K562 (cell line): ENCODE data around the gene ZFAND2B. TPM values are rescaled to one million over a fixed set of nuclear protein-coding genes. Genes with fewer than 3 reads are reported as not detected.

Source experiments
- CBFB ChIP-seq: sonication (generic); formaldehyde crosslinking; IDR thresholded peaks from 2 replicates; pipeline ENCODE4 v1.4.0; 2020; ENCODE audit warnings: mild to moderate bottlenecking, missing genetic modification reagents
- CTCF ChIP-seq, 3 experiments: IDR thresholded peaks in 2 of 3; conservative IDR thresholded peaks in 1 of 3; 2 replicates each; pipeline ENCODE4 v1.5.1; 2011 to 2012; ENCODE audit warnings: low read length in 3 of 3, mild to moderate bottlenecking in 3 of 3, control low read depth in 2 of 3, improper control_type of control experiment in 1 of 3, inconsistent platforms in 1 of 3, low read depth in 1 of 3, mixed read lengths in 1 of 3, moderate library complexity in 1 of 3; ENCODE audit not compliant: insufficient read depth in 2 of 3
- GABPB1 ChIP-seq: sonication (generic); formaldehyde crosslinking; IDR thresholded peaks from 2 replicates; pipeline ENCODE4 v1.8.0; 2022; ENCODE audit warnings: mild to moderate bottlenecking, missing genetic modification reagents
- IFI16 ChIP-seq: fragments of 250-450 bp; sonication (Bioruptor Pico); IDR thresholded peaks from 2 replicates; pipeline ENCODE4 v2.1.2; 2022; ENCODE audit warnings: mild to moderate bottlenecking, inconsistent platforms
- LARP7 ChIP-seq: fragments of 450-650 bp; IDR thresholded peaks from 2 replicates; pipeline ENCODE4 v1.6.1; 2016
- MTA2 ChIP-seq: fragments of 450-650 bp; IDR thresholded peaks from 2 replicates; pipeline ENCODE4 v1.6.1; 2016; ENCODE audit warnings: low read depth
- NCOR1 ChIP-seq: fragments of 450-650 bp; IDR thresholded peaks from 2 replicates; pipeline ENCODE4 v1.6.1; 2016; ENCODE audit warnings: mild to moderate bottlenecking, moderate library complexity
- NFRKB ChIP-seq: fragments of 450-650 bp; IDR thresholded peaks from 2 replicates; pipeline ENCODE4 v1.6.1; 2016; ENCODE audit warnings: low read depth
- RB1 ChIP-seq: fragments of 450-650 bp; IDR thresholded peaks from 2 replicates; pipeline ENCODE4 v1.6.1; 2017; ENCODE audit warnings: low read depth, mild to moderate bottlenecking
- SFPQ ChIP-seq: fragments of 200-400 bp; formaldehyde crosslinking; IDR thresholded peaks from 2 replicates; pipeline ENCODE4 v1.6.1; 2017; ENCODE audit warnings: mild to moderate bottlenecking, low read depth, low read length, moderate library complexity
- SOX6 ChIP-seq: fragments of 450-650 bp; IDR thresholded peaks from 2 replicates; pipeline ENCODE4 v1.6.1; 2014; ENCODE audit warnings: mild to moderate bottlenecking
- ZNF140 ChIP-seq: fragments of 250-450 bp; sonication (Bioruptor Pico); IDR thresholded peaks from 2 replicates; pipeline ENCODE4 v1.8.0; 2021; ENCODE audit warnings: moderate library complexity, mild to moderate bottlenecking, inconsistent platforms
- ZNF408 ChIP-seq: fragments of 250-450 bp; sonication (Bioruptor Pico); IDR thresholded peaks from 2 replicates; pipeline ENCODE4 v1.4.0; 2020; ENCODE audit warnings: low read depth, mild to moderate bottlenecking, moderate library complexity
- ZNF589 ChIP-seq: fragments of 200-800 bp; sonication (Bioruptor generic); IDR thresholded peaks from 2 replicates; pipeline ENCODE4 v1.6.1; 2016; ENCODE audit warnings: low read depth, missing genetic modification characterization, missing compliant biosample characterization
- polyA plus RNA-seq, 8 experiments: library from polyadenylated mRNA; depleted of rRNA in 4 of 8; stranded (reverse) in 5 of 8; unstranded in 3 of 8; fragments of >200 nt; fragmentation: Nextera tagmentation in 2 of 8; fragmentation: Illumina TruSeq in 1 of 8; extraction: Ambion mirVana in 2 of 8; extraction: Trizol in 1 of 8; gene quantifications; 2 replicates each; pipeline versions ENCODE4 v1.2.1 to v1.2.3, GENCODE V29; 2011 to 2014; ENCODE audit warnings: inconsistent platforms in 1 of 8, missing spikeins in 1 of 8
- total RNA-seq, 7 experiments: library from RNA; depleted of rRNA in 6 of 7; stranded (reverse); fragments of >200 nt in 6 of 7; fragmentation: Illumina TruSeq in 2 of 7; extraction: Trizol in 2 of 7; gene quantifications; 2 replicates each; pipeline versions ENCODE4 v1.2.1 to v1.2.3, GENCODE V29; 2011 to 2021; ENCODE audit warnings: low replicate concordance in 1 of 7
- TF ChIP-seq, protein P1 (sequence below): IDR thresholded peaks from 2 replicates; pipeline ENCODE4 v1.6.1; 2011; ENCODE audit warnings: borderline replicate concordance, low read depth, mild to moderate bottlenecking, moderate library complexity, low read length; ENCODE audit not compliant: insufficient read depth, poor library complexity, severe bottlenecking
- TF ChIP-seq, protein P2 (sequence below): IDR thresholded peaks from 3 replicates; pipeline ENCODE4 v1.6.1; 2011; ENCODE audit warnings: borderline replicate concordance, mild to moderate bottlenecking; ENCODE audit not compliant: insufficient read length, insufficient read depth
- TF ChIP-seq, protein P3 (sequence below), 2 experiments: IDR thresholded peaks; 2 replicates each; pipeline ENCODE4 v1.6.1; 2012; ENCODE audit warnings: improper control_type of control experiment in 2 of 2, low read depth in 2 of 2, low read length in 2 of 2, borderline replicate concordance in 1 of 2

Gene ZFAND2B
- total and polyA plus RNA-seq, 9 of the 15 experiments (the other 6 are each of a cell fraction or from before 2014, with no cell fraction given) = 9.9 to 33.3 (median 26.1) TPM

GRCh38 chr2:219171231-219171651, 35.3 kb upstream of the ZFAND2B start (continued):
- TF ChIP-seq SOX6 (no peak), NCOR1 (no peak), SFPQ (no peak), CBFB (no peak), LARP7 (no peak), CTCF (IDR thresholded peaks at IDR 0.05 in 2 of 3, conservative IDR thresholded peaks at IDR 0.05 in 1 of 3; ENCODE audit: insufficient read depth in 2 of 3, low read depth in 1 of 3, low read length in 3 of 3) (peak; percentile 50 to 75 (median 72)), ZNF408 (CRISPR knock-in tag) (no peak), NFRKB (no peak), MTA2 (no peak), RB1 (no peak), GABPB1 (CRISPR knock-in tag) (no peak), ZNF140 (no peak), ZNF589 (CRISPR knock-in tag) (no peak), IFI16 (CRISPR knock-in tag) (no peak)
- TF ChIP-seq, protein P1, sequence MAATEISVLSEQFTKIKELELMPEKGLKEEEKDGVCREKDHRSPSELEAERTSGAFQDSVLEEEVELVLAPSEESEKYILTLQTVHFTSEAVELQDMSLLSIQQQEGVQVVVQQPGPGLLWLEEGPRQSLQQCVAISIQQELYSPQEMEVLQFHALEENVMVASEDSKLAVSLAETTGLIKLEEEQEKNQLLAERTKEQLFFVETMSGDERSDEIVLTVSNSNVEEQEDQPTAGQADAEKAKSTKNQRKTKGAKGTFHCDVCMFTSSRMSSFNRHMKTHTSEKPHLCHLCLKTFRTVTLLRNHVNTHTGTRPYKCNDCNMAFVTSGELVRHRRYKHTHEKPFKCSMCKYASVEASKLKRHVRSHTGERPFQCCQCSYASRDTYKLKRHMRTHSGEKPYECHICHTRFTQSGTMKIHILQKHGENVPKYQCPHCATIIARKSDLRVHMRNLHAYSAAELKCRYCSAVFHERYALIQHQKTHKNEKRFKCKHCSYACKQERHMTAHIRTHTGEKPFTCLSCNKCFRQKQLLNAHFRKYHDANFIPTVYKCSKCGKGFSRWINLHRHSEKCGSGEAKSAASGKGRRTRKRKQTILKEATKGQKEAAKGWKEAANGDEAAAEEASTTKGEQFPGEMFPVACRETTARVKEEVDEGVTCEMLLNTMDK = peak; percentile 17
- TF ChIP-seq, protein P2, sequence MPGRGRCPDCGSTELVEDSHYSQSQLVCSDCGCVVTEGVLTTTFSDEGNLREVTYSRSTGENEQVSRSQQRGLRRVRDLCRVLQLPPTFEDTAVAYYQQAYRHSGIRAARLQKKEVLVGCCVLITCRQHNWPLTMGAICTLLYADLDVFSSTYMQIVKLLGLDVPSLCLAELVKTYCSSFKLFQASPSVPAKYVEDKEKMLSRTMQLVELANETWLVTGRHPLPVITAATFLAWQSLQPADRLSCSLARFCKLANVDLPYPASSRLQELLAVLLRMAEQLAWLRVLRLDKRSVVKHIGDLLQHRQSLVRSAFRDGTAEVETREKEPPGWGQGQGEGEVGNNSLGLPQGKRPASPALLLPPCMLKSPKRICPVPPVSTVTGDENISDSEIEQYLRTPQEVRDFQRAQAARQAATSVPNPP = no peak
- TF ChIP-seq, protein P3, sequence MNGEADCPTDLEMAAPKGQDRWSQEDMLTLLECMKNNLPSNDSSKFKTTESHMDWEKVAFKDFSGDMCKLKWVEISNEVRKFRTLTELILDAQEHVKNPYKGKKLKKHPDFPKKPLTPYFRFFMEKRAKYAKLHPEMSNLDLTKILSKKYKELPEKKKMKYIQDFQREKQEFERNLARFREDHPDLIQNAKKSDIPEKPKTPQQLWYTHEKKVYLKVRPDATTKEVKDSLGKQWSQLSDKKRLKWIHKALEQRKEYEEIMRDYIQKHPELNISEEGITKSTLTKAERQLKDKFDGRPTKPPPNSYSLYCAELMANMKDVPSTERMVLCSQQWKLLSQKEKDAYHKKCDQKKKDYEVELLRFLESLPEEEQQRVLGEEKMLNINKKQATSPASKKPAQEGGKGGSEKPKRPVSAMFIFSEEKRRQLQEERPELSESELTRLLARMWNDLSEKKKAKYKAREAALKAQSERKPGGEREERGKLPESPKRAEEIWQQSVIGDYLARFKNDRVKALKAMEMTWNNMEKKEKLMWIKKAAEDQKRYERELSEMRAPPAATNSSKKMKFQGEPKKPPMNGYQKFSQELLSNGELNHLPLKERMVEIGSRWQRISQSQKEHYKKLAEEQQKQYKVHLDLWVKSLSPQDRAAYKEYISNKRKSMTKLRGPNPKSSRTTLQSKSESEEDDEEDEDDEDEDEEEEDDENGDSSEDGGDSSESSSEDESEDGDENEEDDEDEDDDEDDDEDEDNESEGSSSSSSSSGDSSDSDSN (IDR thresholded peaks at IDR 0.05; ENCODE audit: borderline replicate concordance in 1 of 2, low read depth in 2 of 2, low read length in 2 of 2) = no peak
